BLaER1 (cell line): ENCODE results near the gene IL12RB1.

Source experiments
- H3K27ac ChIP-seq: shearing (Covaris generic); formaldehyde crosslinking; 2 replicates; pipeline ENCODE4 v1.8.1; 2022
- H3K27me3 ChIP-seq: shearing (Covaris generic); formaldehyde crosslinking; 2 replicates; pipeline ENCODE4 v1.8.1; 2022
- H3K36me3 ChIP-seq: shearing (Covaris generic); formaldehyde crosslinking; 2 replicates; pipeline ENCODE4 v1.8.1; 2022
- H3K4me1 ChIP-seq: shearing (Covaris generic); formaldehyde crosslinking; 2 replicates; pipeline ENCODE4 v1.8.1; 2022
- H3K4me2 ChIP-seq: shearing (Covaris generic); formaldehyde crosslinking; 2 replicates; pipeline ENCODE4 v1.8.1; 2022
- H3K4me3 ChIP-seq: shearing (Covaris generic); formaldehyde crosslinking; 2 replicates; pipeline ENCODE4 v1.8.1; 2022
- H3K9ac ChIP-seq: shearing (Covaris generic); formaldehyde crosslinking; 2 replicates; pipeline ENCODE4 v1.8.1; 2022
- H3K9me3 ChIP-seq: shearing (Covaris generic); formaldehyde crosslinking; 2 replicates; pipeline ENCODE4 v1.8.1; 2022
- H4K20me1 ChIP-seq: shearing (Covaris generic); formaldehyde crosslinking; 2 replicates; pipeline ENCODE4 v1.8.1; 2022
- Cebpa-rat ChIP-seq: shearing (Covaris generic); IDR thresholded peaks from 2 replicates; pipeline ENCODE4 v1.8.1; 2022

IL12RB1 gene

GRCh38 chr19:18102916-18103542 is 16.3 kb upstream of the IL12RB1 start:
- no peak for TF ChIP-seq Cebpa-rat
- H3K36me3 ChIP-seq, result peaks cover 11% of the 10 kb centered on the region
- H4K20me1 ChIP-seq, result no peaks in the 10 kb centered on the region
- peak overlapping the region; percentile 87 for H3K4me2 ChIP-seq
- peak overlapping the region; percentile 73 for H3K27ac ChIP-seq
- no peaks in the 10 kb centered on the region for H3K27me3 ChIP-seq
- H3K4me1 ChIP-seq, result peaks cover 96% of the 10 kb centered on the region
- peak overlapping the region; percentile 42 for H3K9ac ChIP-seq
- peak overlapping the region; percentile 29; the same call in 1 of the 2 replicates for H3K4me3 ChIP-seq
- no peaks in the 10 kb centered on the region for H3K9me3 ChIP-seq

- Histone ChIP-seq H3K9ac (no peak overlapping the region), H3K27me3 (no peaks in the 10 kb centered on the region), H3K9me3 (no peaks in the 10 kb centered on the region), H3K4me1 (peaks cover 82% of the 10 kb centered on the region), H3K36me3 (peaks cover 11% of the 10 kb centered on the region), H3K27ac (peak overlapping the region; percentile 51), H3K4me3 (no peak overlapping the region), H4K20me1 (no peaks in the 10 kb centered on the region), H3K4me2 (peak overlapping the region; percentile 92; the same call in 1 of the 2 replicates)
- no peak for TF ChIP-seq Cebpa-rat
Measured at GRCh38 chr19:18101268-18101667, 14.5 kb upstream of the IL12RB1 start.

- Histone ChIP-seq H3K27me3 (no peaks in the 10 kb centered on the region), H3K9me3 (no peaks in the 10 kb centered on the region), H3K4me1 (peaks cover 77% of the 10 kb centered on the region), H3K36me3 (peaks cover 11% of the 10 kb centered on the region), H3K27ac (peak overlapping the region; percentile 51), H4K20me1 (no peaks in the 10 kb centered on the region), H3K4me2 (peak overlapping the region; percentile 92), H3K4me3 (no peak overlapping the region), H3K9ac (no peak overlapping the region)
- TF ChIP-seq Cebpa-rat, result no peak
Measured at GRCh38 chr19:18100710-18101109, 14.0 kb upstream of the IL12RB1 start.

DNA sequence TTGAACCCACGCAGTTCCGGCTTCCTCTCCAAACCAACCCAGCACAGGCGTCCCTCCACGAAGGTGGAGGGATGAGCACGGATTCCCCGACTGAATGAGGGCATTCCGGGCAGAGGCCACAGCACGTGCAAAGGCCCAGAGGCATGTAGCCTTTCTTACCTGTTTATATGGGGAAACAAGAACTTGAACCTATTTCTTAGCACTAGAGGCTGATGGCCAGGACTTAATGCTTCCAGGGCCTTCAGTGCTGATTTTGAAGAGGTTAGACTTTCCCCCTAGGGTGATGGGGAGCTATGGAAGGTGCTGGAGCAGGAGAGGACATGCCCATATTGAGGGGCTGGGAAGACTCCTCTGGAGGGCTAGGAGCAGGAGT is 12.9 kb upstream of the IL12RB1 start:
- peak overlapping the region; percentile 82 for H3K4me3 ChIP-seq
- no peaks in the 10 kb centered on the region for H3K9me3 ChIP-seq
- H4K20me1 ChIP-seq, result no peaks in the 10 kb centered on the region
- H3K36me3 ChIP-seq, result peaks cover 11% of the 10 kb centered on the region
- H3K27me3 ChIP-seq, result no peaks in the 10 kb centered on the region
- no peak for TF ChIP-seq Cebpa-rat
- H3K4me1 ChIP-seq, result peaks cover 66% of the 10 kb centered on the region
- peak overlapping the region; percentile 92 for H3K4me2 ChIP-seq
- H3K27ac ChIP-seq, result peak overlapping the region; percentile 73
- peak overlapping the region; percentile 83; the same call in 1 of the 2 replicates for H3K9ac ChIP-seq

DNA sequence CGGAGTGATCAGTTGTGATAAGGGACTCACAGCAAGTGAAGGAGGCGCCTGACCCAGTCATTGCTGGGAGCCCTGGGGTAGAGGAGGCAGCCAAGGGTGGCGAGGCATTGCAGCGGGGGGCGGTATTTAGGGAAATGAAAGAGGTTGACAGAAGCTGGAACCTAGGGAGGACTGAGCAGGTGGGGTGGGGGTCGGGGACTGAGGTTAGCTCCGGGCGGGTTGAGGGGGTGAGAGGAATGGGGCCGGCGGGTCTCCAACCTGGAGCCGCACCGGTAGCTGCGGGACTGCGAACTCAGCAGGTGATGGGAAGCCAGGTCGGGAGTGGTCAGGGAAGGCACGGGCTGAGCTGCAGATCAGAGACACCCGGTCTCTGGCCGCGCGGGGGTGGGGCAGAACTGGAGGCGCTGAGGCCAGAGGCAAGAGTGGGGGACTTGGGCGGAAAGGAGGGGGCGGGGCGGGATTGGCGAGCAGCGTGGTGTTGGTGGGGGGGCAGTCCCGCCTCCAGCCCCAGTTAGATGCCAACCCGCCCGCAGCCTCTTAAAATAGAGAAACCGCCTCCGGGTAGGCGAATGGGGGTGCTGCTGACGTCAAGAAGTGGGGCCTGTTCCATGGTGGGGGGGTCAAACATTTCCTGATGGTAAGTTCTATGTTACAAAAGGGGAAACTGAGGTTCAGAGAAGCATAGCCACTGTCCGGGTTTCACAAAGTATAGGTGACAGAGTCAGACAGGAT is 12.3 kb upstream of the IL12RB1 start:
- Histone ChIP-seq H3K9ac (peak overlapping the region; percentile 83), H3K36me3 (peaks cover 11% of the 10 kb centered on the region), H3K4me2 (peak overlapping the region; percentile 92), H3K27ac (peak overlapping the region; percentile 73), H3K9me3 (no peaks in the 10 kb centered on the region), H3K27me3 (no peaks in the 10 kb centered on the region), H3K4me3 (peak overlapping the region; percentile 82), H3K4me1 (peaks cover 60% of the 10 kb centered on the region), H4K20me1 (no peaks in the 10 kb centered on the region)
- no peak for TF ChIP-seq Cebpa-rat

GRCh38 chr19:18097993-18098890 is 11.5 kb upstream of the IL12RB1 start:
- no peak for TF ChIP-seq Cebpa-rat
- no peaks in the 10 kb centered on the region for H3K27me3 ChIP-seq
- H3K4me2 ChIP-seq, result peak overlapping the region; percentile 92
- H3K9ac ChIP-seq, result peak overlapping the region; percentile 83
- H3K27ac ChIP-seq, result peak overlapping the region; percentile 73
- H3K36me3 ChIP-seq, result peaks cover 11% of the 10 kb centered on the region
- H4K20me1 ChIP-seq, result no peaks in the 10 kb centered on the region
- no peaks in the 10 kb centered on the region for H3K9me3 ChIP-seq
- H3K4me3 ChIP-seq, result peak overlapping the region; percentile 82
- H3K4me1 ChIP-seq, result peaks cover 52% of the 10 kb centered on the region

DNA sequence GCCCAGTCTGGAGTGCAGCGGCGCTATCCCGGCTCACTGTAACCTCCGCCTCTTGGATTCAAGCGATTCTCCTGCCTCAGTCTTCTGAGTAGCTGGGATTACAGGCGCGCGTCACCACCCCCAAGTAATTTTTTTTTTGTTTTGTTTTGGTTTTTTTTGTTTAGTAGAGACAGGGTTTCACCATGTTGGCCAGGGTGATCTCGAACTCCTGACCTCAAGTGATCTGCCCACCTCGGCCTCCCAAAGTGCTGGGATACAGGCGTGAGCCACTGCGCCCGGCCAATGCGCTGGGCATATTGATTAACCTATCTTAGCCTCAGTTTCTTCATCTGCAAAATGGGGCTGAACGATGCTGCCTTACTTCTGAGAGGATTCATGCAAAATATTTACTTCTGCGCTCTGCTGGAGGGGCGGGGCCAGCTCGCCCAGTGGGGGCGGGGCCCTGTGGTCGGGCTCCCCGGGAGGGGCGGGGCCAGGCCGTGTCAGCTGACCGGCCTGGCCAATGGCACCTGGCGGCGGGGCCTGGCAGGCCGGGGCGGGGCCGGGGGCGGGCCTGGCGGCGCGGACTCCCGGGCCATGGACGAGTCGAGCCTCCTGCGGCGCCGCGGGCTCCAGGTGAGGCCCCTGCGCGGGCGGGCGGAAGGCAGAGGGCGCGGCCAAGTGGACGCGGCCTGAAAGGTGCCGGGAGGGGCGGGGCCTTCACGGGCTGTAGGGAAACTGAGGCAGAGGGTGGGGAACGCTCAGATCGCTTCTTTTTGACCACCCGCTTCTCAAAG is 10.7 kb upstream of the IL12RB1 start, which contains the start of gene MAST3:
TSS of gene MAST3 (plus strand) at position 562 of the 776 bp plus-strand sequence. CDS start at position 577, 15 bp downstream.
- H3K4me3 ChIP-seq, result peak within 1 kb of the TSS; percentile 82
- H3K4me2 ChIP-seq, result peak within 1 kb of the TSS; percentile 92
- no peaks in the 10 kb centered on the region for H3K27me3 ChIP-seq
- H4K20me1 ChIP-seq, result no peaks in the 10 kb centered on the region
- peaks cover 11% of the 10 kb centered on the region for H3K36me3 ChIP-seq
- TF ChIP-seq Cebpa-rat, result no peak
- H3K4me1 ChIP-seq, result peaks cover 49% of the 10 kb centered on the region
- no peaks in the 10 kb centered on the region for H3K9me3 ChIP-seq
- H3K9ac ChIP-seq, result peak within 1 kb of the TSS; percentile 83
- peak within 1 kb of the TSS; percentile 73 for H3K27ac ChIP-seq

DNA sequence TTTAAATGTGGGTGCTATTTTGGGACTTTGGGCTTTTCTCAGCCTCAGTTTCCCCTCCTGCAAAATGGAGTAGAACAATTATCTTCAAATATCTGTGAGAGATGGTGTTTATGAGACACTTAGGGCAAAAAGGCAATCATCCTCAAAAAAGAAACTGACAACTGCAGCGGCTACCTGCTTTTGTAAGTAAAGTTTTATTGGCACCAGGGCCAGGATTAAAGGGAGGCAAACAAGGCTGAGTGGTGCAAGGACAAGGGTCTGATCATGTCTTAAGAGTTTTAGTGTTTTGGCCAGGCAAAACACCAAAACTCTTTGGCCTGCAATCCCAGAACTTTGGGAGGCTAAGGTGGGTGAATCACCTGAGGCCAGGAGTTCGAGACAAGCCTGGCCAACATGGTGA is 9.5 kb upstream of the IL12RB1 start:
- Histone ChIP-seq H4K20me1 (no peaks in the 10 kb centered on the region), H3K36me3 (peaks cover 8% of the 10 kb centered on the region), H3K4me1 (peaks cover 49% of the 10 kb centered on the region), H3K9ac (no peak overlapping the region), H3K4me2 (no peak overlapping the region), H3K4me3 (no peak overlapping the region), H3K9me3 (no peaks in the 10 kb centered on the region), H3K27ac (no peak overlapping the region), H3K27me3 (no peaks in the 10 kb centered on the region)
- no peak for TF ChIP-seq Cebpa-rat
